ENCODE results near the gene MCTP2. TPM values are rescaled to one million over a fixed set of nuclear protein-coding genes. Genes with fewer than 3 reads are reported as not detected.

The MCTP2 gene
- total RNA-seq, 1 experiment from 2014 or later, result 7.4 TPM

GRCh38 chr15:94277485-94277884 lies 46.1 kb downstream of the MCTP2 start:
- TF ChIP-seq TEAD1 (CRISPR knock-in tag; IDR thresholded peaks at IDR 0.05) (no peak), FOXP1 (CRISPR knock-in tag; IDR thresholded peaks at IDR 0.05; ENCODE audit: borderline replicate concordance) (no peak), JAZF1 (CRISPR knock-in tag; IDR thresholded peaks at IDR 0.05) (no peak), SMAD3 (CRISPR knock-in tag; IDR thresholded peaks at IDR 0.05; ENCODE audit: borderline replicate concordance) (no peak), TP53 (CRISPR knock-in tag; IDR thresholded peaks at IDR 0.05) (no peak), NR3C1 (CRISPR knock-in tag; conservative IDR thresholded peaks at IDR 0.05; ENCODE audit: low read depth) (no peak)
- TF ChIP-seq, protein P1, sequence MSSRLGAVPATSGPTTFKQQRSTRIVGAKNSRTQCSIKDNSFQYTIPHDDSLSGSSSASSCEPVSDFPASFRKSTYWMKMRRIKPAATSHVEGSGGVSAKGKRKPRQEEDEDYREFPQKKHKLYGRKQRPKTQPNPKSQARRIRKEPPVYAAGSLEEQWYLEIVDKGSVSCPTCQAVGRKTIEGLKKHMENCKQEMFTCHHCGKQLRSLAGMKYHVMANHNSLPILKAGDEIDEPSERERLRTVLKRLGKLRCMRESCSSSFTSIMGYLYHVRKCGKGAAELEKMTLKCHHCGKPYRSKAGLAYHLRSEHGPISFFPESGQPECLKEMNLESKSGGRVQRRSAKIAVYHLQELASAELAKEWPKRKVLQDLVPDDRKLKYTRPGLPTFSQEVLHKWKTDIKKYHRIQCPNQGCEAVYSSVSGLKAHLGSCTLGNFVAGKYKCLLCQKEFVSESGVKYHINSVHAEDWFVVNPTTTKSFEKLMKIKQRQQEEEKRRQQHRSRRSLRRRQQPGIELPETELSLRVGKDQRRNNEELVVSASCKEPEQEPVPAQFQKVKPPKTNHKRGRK (CRISPR knock-in tag; IDR thresholded peaks at IDR 0.05; ENCODE audit: borderline replicate concordance), result no peak
- TF ChIP-seq, protein P2, sequence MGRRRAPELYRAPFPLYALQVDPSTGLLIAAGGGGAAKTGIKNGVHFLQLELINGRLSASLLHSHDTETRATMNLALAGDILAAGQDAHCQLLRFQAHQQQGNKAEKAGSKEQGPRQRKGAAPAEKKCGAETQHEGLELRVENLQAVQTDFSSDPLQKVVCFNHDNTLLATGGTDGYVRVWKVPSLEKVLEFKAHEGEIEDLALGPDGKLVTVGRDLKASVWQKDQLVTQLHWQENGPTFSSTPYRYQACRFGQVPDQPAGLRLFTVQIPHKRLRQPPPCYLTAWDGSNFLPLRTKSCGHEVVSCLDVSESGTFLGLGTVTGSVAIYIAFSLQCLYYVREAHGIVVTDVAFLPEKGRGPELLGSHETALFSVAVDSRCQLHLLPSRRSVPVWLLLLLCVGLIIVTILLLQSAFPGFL (CRISPR knock-in tag; IDR thresholded peaks at IDR 0.05; ENCODE audit: borderline replicate concordance), result no peak
- no peak for DNase-seq (ENCODE audit: low spot score)
- ATAC-seq, result no peak
- no peak overlapping the region for H3K27ac Mint-ChIP-seq
- no peaks in the 10 kb centered on the region for H3K36me3 Mint-ChIP-seq
- no peak overlapping the region for H3K4me3 Mint-ChIP-seq
- H3K4me1 Mint-ChIP-seq, result no peaks in the 10 kb centered on the region; the same call in 1 of the 2 replicates
- no peaks in the 10 kb centered on the region for H3K27me3 Mint-ChIP-seq (ENCODE audit: low read depth)
- POLR2A ChIA-PET, result no interaction called here
- no peaks in the 10 kb centered on the region for H3K9me3 Mint-ChIP-seq
- CTCF ChIA-PET, result no interaction called here

GRCh38 chr15:94279736-94280135 lies 48.4 kb downstream of the MCTP2 start:
- ATAC-seq, result no peak
- Mint-ChIP-seq H3K9me3 (no peaks in the 10 kb centered on the region), H3K4me1 (peaks cover 4% of the 10 kb centered on the region; the same call in 1 of the 2 replicates), H3K4me3 (no peak overlapping the region), H3K36me3 (no peaks in the 10 kb centered on the region), H3K27me3 (ENCODE audit: low read depth) (no peaks in the 10 kb centered on the region), H3K27ac (no peak overlapping the region)
- no peak for DNase-seq (ENCODE audit: low spot score)
- TF ChIP-seq, protein P3, sequence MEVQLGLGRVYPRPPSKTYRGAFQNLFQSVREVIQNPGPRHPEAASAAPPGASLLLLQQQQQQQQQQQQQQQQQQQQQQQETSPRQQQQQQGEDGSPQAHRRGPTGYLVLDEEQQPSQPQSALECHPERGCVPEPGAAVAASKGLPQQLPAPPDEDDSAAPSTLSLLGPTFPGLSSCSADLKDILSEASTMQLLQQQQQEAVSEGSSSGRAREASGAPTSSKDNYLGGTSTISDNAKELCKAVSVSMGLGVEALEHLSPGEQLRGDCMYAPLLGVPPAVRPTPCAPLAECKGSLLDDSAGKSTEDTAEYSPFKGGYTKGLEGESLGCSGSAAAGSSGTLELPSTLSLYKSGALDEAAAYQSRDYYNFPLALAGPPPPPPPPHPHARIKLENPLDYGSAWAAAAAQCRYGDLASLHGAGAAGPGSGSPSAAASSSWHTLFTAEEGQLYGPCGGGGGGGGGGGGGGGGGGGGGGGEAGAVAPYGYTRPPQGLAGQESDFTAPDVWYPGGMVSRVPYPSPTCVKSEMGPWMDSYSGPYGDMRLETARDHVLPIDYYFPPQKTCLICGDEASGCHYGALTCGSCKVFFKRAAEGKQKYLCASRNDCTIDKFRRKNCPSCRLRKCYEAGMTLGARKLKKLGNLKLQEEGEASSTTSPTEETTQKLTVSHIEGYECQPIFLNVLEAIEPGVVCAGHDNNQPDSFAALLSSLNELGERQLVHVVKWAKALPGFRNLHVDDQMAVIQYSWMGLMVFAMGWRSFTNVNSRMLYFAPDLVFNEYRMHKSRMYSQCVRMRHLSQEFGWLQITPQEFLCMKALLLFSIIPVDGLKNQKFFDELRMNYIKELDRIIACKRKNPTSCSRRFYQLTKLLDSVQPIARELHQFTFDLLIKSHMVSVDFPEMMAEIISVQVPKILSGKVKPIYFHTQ (CRISPR knock-in tag; IDR thresholded peaks at IDR 0.05), result no peak
- TF ChIP-seq NFE2L1 (CRISPR knock-in tag; IDR thresholded peaks at IDR 0.05), result no peak
- TF ChIP-seq, protein P4, sequence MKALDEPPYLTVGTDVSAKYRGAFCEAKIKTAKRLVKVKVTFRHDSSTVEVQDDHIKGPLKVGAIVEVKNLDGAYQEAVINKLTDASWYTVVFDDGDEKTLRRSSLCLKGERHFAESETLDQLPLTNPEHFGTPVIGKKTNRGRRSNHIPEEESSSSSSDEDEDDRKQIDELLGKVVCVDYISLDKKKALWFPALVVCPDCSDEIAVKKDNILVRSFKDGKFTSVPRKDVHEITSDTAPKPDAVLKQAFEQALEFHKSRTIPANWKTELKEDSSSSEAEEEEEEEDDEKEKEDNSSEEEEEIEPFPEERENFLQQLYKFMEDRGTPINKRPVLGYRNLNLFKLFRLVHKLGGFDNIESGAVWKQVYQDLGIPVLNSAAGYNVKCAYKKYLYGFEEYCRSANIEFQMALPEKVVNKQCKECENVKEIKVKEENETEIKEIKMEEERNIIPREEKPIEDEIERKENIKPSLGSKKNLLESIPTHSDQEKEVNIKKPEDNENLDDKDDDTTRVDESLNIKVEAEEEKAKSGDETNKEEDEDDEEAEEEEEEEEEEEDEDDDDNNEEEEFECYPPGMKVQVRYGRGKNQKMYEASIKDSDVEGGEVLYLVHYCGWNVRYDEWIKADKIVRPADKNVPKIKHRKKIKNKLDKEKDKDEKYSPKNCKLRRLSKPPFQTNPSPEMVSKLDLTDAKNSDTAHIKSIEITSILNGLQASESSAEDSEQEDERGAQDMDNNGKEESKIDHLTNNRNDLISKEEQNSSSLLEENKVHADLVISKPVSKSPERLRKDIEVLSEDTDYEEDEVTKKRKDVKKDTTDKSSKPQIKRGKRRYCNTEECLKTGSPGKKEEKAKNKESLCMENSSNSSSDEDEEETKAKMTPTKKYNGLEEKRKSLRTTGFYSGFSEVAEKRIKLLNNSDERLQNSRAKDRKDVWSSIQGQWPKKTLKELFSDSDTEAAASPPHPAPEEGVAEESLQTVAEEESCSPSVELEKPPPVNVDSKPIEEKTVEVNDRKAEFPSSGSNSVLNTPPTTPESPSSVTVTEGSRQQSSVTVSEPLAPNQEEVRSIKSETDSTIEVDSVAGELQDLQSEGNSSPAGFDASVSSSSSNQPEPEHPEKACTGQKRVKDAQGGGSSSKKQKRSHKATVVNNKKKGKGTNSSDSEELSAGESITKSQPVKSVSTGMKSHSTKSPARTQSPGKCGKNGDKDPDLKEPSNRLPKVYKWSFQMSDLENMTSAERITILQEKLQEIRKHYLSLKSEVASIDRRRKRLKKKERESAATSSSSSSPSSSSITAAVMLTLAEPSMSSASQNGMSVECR (CRISPR knock-in tag; IDR thresholded peaks at IDR 0.05; ENCODE audit: borderline replicate concordance), result no peak
- no peak for TF ChIP-seq IRF2 (CRISPR knock-in tag; IDR thresholded peaks at IDR 0.05; ENCODE audit: borderline replicate concordance, low read depth)
- TF ChIP-seq, protein P5, sequence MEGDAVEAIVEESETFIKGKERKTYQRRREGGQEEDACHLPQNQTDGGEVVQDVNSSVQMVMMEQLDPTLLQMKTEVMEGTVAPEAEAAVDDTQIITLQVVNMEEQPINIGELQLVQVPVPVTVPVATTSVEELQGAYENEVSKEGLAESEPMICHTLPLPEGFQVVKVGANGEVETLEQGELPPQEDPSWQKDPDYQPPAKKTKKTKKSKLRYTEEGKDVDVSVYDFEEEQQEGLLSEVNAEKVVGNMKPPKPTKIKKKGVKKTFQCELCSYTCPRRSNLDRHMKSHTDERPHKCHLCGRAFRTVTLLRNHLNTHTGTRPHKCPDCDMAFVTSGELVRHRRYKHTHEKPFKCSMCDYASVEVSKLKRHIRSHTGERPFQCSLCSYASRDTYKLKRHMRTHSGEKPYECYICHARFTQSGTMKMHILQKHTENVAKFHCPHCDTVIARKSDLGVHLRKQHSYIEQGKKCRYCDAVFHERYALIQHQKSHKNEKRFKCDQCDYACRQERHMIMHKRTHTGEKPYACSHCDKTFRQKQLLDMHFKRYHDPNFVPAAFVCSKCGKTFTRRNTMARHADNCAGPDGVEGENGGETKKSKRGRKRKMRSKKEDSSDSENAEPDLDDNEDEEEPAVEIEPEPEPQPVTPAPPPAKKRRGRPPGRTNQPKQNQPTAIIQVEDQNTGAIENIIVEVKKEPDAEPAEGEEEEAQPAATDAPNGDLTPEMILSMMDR (IDR thresholded peaks at IDR 0.05), result no peak
- TF ChIP-seq CDX4 (CRISPR knock-in tag; IDR thresholded peaks at IDR 0.05; ENCODE audit: borderline replicate concordance), result no peak
- TF ChIP-seq FOXK1 (CRISPR knock-in tag; IDR thresholded peaks at IDR 0.05), result no peak
- CTCF ChIA-PET, result no interaction called here
- POLR2A ChIA-PET, result no interaction called here

Data from WTC11 (cell line).